ENCODE data around the gene SYT1.

The SYT1 gene

GRCh38 chr12:79140711-79141110, 276.1 kb downstream of the SYT1 start:
- no peak for TF ChIP-seq TCF4 (CRISPR knock-in tag; IDR thresholded peaks at IDR 0.05; ENCODE audit: borderline replicate concordance)
- no peak for TF ChIP-seq OSR1 (CRISPR knock-in tag; IDR thresholded peaks at IDR 0.05)
- no peak for TF ChIP-seq ARNTL (CRISPR knock-in tag; IDR thresholded peaks at IDR 0.05; ENCODE audit: borderline replicate concordance, low read depth)
- TF ChIP-seq CREB5 (CRISPR knock-in tag; IDR thresholded peaks at IDR 0.05; ENCODE audit: low read depth) = no peak
- no peak for TF ChIP-seq ZFP3 (CRISPR knock-in tag; IDR thresholded peaks at IDR 0.05)
- no peak for TF ChIP-seq ZC3H10 (CRISPR knock-in tag; IDR thresholded peaks at IDR 0.05)
- TF ChIP-seq GLIS3 (CRISPR knock-in tag; IDR thresholded peaks at IDR 0.05) = no peak
- no peak for TF ChIP-seq ZNF70 (CRISPR knock-in tag; IDR thresholded peaks at IDR 0.05)
- TF ChIP-seq PPARA (CRISPR knock-in tag; IDR thresholded peaks at IDR 0.05; ENCODE audit: borderline replicate concordance) = no peak
- TF ChIP-seq TSHZ2 (CRISPR knock-in tag; IDR thresholded peaks at IDR 0.05) = no peak
- no peak for TF ChIP-seq ZNF565 (CRISPR knock-in tag; conservative IDR thresholded peaks at IDR 0.05; ENCODE audit: low read depth)
- no peak for TF ChIP-seq PATZ1 (CRISPR knock-in tag; IDR thresholded peaks at IDR 0.05; ENCODE audit: borderline replicate concordance)
- no peak for TF ChIP-seq SNAI2 (CRISPR knock-in tag; IDR thresholded peaks at IDR 0.05)
- TF ChIP-seq BACH2 (CRISPR knock-in tag; IDR thresholded peaks at IDR 0.05; ENCODE audit: borderline replicate concordance) = no peak
- TF ChIP-seq ZFP30 (CRISPR knock-in tag; IDR thresholded peaks at IDR 0.05) = no peak
- ATAC-seq = no peak

- TF ChIP-seq RARB (CRISPR knock-in tag; IDR thresholded peaks at IDR 0.05) (no peak), SNAI2 (CRISPR knock-in tag; IDR thresholded peaks at IDR 0.05) (no peak), ZFP3 (CRISPR knock-in tag; IDR thresholded peaks at IDR 0.05) (no peak), ZNF8 (CRISPR knock-in tag; IDR thresholded peaks at IDR 0.05) (no peak), OSR1 (CRISPR knock-in tag; IDR thresholded peaks at IDR 0.05) (no peak), CSDC2 (CRISPR knock-in tag; IDR thresholded peaks at IDR 0.05) (no peak), ESRRG (CRISPR knock-in tag; IDR thresholded peaks at IDR 0.05) (no peak), ZC3H10 (CRISPR knock-in tag; IDR thresholded peaks at IDR 0.05) (no peak), ZNF70 (CRISPR knock-in tag; IDR thresholded peaks at IDR 0.05) (no peak), ZNF565 (CRISPR knock-in tag; conservative IDR thresholded peaks at IDR 0.05; ENCODE audit: low read depth) (no peak), TSHZ2 (CRISPR knock-in tag; IDR thresholded peaks at IDR 0.05) (no peak), ZFP30 (CRISPR knock-in tag; IDR thresholded peaks at IDR 0.05) (no peak), POU6F1 (CRISPR knock-in tag; IDR thresholded peaks at IDR 0.05; ENCODE audit: borderline replicate concordance, low read depth) (no peak), TOX (CRISPR knock-in tag; IDR thresholded peaks at IDR 0.05; ENCODE audit: borderline replicate concordance) (no peak), PPARA (CRISPR knock-in tag; IDR thresholded peaks at IDR 0.05; ENCODE audit: borderline replicate concordance) (no peak), CSRNP3 (CRISPR knock-in tag; IDR thresholded peaks at IDR 0.05) (no peak), PATZ1 (CRISPR knock-in tag; IDR thresholded peaks at IDR 0.05; ENCODE audit: borderline replicate concordance) (no peak), GLIS3 (CRISPR knock-in tag; IDR thresholded peaks at IDR 0.05) (no peak), ISL1 (CRISPR knock-in tag; IDR thresholded peaks at IDR 0.05) (no peak)
- no peak for ATAC-seq
Observed at GRCh38 chr12:79141776-79142175, 277.2 kb downstream of the SYT1 start.

Measured in SK-N-SH treated with all-trans-retinoic acid at 6 μM for 48 hours (cell line).